Caco-2 (cell line): ENCODE measurements around the gene RNH1. TPM values are rescaled to one million over a fixed set of nuclear protein-coding genes. Genes with fewer than 3 reads are reported as not detected.
"Not testable (repeated sequence)": the region's sequence is repeated elsewhere in the genome, so short reads cannot be mapped to it uniquely, and the experiment has no call there.

Experiments
- BruUV-seq: library from RNA; stranded (reverse); fragments of 400-500 nt; replicated peaks from 2 replicates; lab custom pipeline; 2021; lab: Mats Ljungman, UMichigan
- CTCF ChIA-PET: fragments of 300-600 bp; sonication (Branson Sonifier 250); formaldehyde crosslinking; loops from one replicate; lab custom pipeline; 2022; ENCODE audit warnings: antibody characterized with exemption; lab: Charles Lee
- POLR2A ChIA-PET: fragments of 300-600 bp; sonication (Branson Sonifier 250); formaldehyde crosslinking; loops from one replicate; lab custom pipeline; 2022; ENCODE audit warnings: antibody characterized with exemption; lab: Charles Lee
- DNase-seq, 2 experiments: peaks; one replicate each; pipeline versions ENCODE4 v3.0.0 to v3.0.0-alpha.2; 2020 to 2022
- H3K27me3 ChIP-seq: replicated peaks from 2 replicates; pipeline ENCODE4 v1.6.0; 2011; ENCODE audit warnings: low read length; ENCODE audit not compliant: control insufficient read depth, insufficient read depth
- H3K36me3 ChIP-seq: 2 replicates; pipeline ENCODE4 v1.5.1; 2011; ENCODE audit warnings: low read length; ENCODE audit not compliant: control insufficient read depth, insufficient read depth
- H3K4me1 ChIP-seq: fragments of 250-450 bp; sonication (Bioruptor Pico); 2 replicates; pipeline ENCODE4 v1.5.1; 2020; ENCODE audit warnings: mild to moderate bottlenecking
- H3K4me3 ChIP-seq: 2 replicates; pipeline ENCODE4 v1.5.1; 2011; ENCODE audit warnings: low read depth, mild to moderate bottlenecking, control low read depth, low read length
- H3K9me3 ChIP-seq: fragments of 250-450 bp; sonication (Bioruptor Pico); 2 replicates; pipeline ENCODE4 v1.5.1; 2020; ENCODE audit warnings: mild to moderate bottlenecking, moderate library complexity
- H3K27ac Mint-ChIP-seq: one replicate; pipeline ENCODE4 v1.8.0; 2022; ENCODE audit warnings: mixed read lengths; ENCODE audit not compliant: unreplicated experiment
- H3K27me3 Mint-ChIP-seq: one replicate; pipeline ENCODE4 v1.8.0; 2022; ENCODE audit warnings: mixed read lengths; ENCODE audit not compliant: insufficient read depth, unreplicated experiment
- H3K36me3 Mint-ChIP-seq: one replicate; pipeline ENCODE4 v1.8.0; 2022; ENCODE audit warnings: mild to moderate bottlenecking, mixed read lengths; ENCODE audit not compliant: insufficient read depth, unreplicated experiment
- H3K4me1 Mint-ChIP-seq: one replicate; pipeline ENCODE4 v1.8.0; 2022; ENCODE audit warnings: low read depth, mixed read lengths; ENCODE audit not compliant: unreplicated experiment
- H3K4me3 Mint-ChIP-seq: one replicate; pipeline ENCODE4 v1.8.0; 2022; ENCODE audit warnings: mild to moderate bottlenecking, moderate library complexity, mixed read lengths; ENCODE audit not compliant: unreplicated experiment
- H3K9me3 Mint-ChIP-seq: one replicate; pipeline ENCODE4 v1.8.0; 2022; ENCODE audit warnings: mixed read lengths; ENCODE audit not compliant: unreplicated experiment
- intact Hi-C: fragments of 100-400 bp; cut with micrococcal nuclease; formaldehyde crosslinking; loops from one replicate; pipeline ENCODE4 v1.10.0; 2022; ENCODE audit not compliant: unreplicated experiment
- total RNA-seq: library from RNA; stranded (reverse); gene quantifications from 2 replicates; pipeline ENCODE4 v1.2.3, GENCODE V29; 2022
- TF ChIP-seq, protein P1 (sequence below), 2 experiments: fragments of 200-600 bp in 1 of 2; IDR thresholded peaks; 1 replicate in 1 of 2; 2 replicates in 1 of 2; pipeline versions ENCODE4 v1.5.1 to v1.8.0; 2011 to 2022; ENCODE audit warnings: antibody characterized with exemption in 1 of 2, control low read depth in 1 of 2, inconsistent platforms in 1 of 2, low read depth in 1 of 2, low read length in 1 of 2, mild to moderate bottlenecking in 1 of 2, moderate library complexity in 1 of 2; ENCODE audit not compliant: insufficient read depth in 1 of 2, severe bottlenecking in 1 of 2, unreplicated experiment in 1 of 2

RNH1 gene
- total RNA-seq, 1 experiment from 2014 or later: 136 TPM

DNA sequence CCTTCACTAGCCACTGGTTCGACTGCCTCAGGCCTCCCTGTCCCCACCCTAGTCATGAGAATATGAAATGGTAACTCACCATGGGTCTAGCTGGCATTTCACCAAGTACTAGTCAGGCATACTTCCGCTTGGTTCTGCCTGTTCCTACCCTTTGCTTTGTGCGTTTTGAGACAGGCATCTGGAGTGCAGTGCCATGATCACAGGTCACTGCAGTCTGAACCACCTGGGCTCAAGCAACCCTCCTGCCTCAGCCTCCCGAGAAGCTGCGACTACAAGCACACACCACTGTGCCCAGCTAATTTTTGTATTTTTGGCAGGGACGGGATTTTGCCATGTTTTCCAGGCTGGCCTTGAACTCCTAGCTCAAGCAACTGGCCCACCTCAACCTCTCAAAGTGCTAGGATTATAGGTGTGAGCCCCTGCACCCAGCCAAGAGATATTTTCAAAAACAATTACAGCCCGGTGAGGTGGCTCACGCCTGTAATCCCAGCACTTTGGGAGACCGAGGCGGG, 14.2 kb upstream of the RNH1 start:
- Mint-ChIP-seq H3K4me1 (no peaks in the 10 kb centered on the region), H3K36me3 (peaks cover 19% of the 10 kb centered on the region), H3K27me3 (no peaks in the 10 kb centered on the region), H3K4me3 (no peak overlapping the region), H3K9me3 (peaks cover 6% of the 10 kb centered on the region), H3K27ac (no peak overlapping the region)
- Histone ChIP-seq H3K4me1 (peaks cover 10% of the 10 kb centered on the region), H3K4me3 (no peak overlapping the region), H3K27me3 (no peaks in the 10 kb centered on the region), H3K36me3 (no peaks in the 10 kb centered on the region), H3K9me3 (peaks cover 6% of the 10 kb centered on the region; the same call in 1 of the 2 replicates)
- TF ChIP-seq, protein P1, sequence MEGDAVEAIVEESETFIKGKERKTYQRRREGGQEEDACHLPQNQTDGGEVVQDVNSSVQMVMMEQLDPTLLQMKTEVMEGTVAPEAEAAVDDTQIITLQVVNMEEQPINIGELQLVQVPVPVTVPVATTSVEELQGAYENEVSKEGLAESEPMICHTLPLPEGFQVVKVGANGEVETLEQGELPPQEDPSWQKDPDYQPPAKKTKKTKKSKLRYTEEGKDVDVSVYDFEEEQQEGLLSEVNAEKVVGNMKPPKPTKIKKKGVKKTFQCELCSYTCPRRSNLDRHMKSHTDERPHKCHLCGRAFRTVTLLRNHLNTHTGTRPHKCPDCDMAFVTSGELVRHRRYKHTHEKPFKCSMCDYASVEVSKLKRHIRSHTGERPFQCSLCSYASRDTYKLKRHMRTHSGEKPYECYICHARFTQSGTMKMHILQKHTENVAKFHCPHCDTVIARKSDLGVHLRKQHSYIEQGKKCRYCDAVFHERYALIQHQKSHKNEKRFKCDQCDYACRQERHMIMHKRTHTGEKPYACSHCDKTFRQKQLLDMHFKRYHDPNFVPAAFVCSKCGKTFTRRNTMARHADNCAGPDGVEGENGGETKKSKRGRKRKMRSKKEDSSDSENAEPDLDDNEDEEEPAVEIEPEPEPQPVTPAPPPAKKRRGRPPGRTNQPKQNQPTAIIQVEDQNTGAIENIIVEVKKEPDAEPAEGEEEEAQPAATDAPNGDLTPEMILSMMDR (IDR thresholded peaks at IDR 0.05; ENCODE audit: insufficient read depth in 1 of 2, low read depth in 1 of 2, low read length in 1 of 2, severe bottlenecking in 1 of 2, unreplicated experiment in 1 of 2): no peak
- DNase-seq: no peak
- CTCF ChIA-PET: no interaction called here
- POLR2A ChIA-PET: no interaction called here
- no TSS peak for BruUV-seq
- intact Hi-C loops: no loop called here

DNA sequence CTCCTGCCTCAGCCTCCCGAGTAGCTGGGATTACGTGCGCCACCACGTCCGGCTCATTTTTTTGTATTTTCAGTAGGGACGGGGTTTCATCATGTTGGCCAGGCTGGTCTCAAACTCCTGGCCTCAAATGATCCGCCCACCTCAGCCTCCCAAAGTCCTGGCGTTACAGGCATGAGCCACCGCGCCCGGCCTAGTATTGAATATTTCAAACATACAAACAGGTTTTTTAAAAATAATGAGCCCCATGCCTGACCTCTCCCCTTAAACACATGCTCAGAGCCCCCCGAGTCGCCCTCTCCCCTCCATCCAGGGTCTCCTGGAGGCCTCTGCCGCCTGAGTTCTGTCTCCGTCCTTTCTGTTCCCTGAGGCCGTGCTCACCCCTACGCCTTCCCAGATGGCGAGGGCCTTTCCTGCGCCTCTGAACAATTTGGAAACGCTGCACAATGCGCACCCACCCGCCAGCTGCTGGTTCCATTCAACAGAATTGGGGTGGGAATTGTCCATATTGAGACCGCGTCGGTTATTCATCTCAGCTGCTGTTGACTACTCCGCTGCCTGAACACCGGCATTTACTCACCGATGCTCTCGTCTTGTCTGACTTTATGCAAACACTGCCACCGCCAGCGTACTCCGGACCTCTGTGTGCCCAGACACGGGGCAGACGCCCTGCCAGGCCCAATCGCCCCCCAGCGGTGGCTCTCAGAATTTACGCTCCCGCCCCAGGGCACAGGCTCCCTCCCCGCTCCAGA, 13.6 kb upstream of the RNH1 start:
- POLR2A ChIA-PET: no interaction called here
- Mint-ChIP-seq H3K27me3 (no peaks in the 10 kb centered on the region), H3K4me1 (no peaks in the 10 kb centered on the region), H3K9me3 (peaks cover 12% of the 10 kb centered on the region), H3K27ac (no peak overlapping the region), H3K36me3 (peaks cover 19% of the 10 kb centered on the region), H3K4me3 (no peak overlapping the region)
- CTCF ChIA-PET: no interaction called here
- Histone ChIP-seq H3K4me1 (peaks cover 10% of the 10 kb centered on the region), H3K27me3 (no peaks in the 10 kb centered on the region), H3K36me3 (no peaks in the 10 kb centered on the region), H3K9me3 (peaks cover 6% of the 10 kb centered on the region; the same call in 1 of the 2 replicates), H3K4me3 (no peak overlapping the region)
- DNase-seq: no peak
- intact Hi-C loops: no loop called here
- BruUV-seq: no TSS peak
- TF ChIP-seq, protein P1 (IDR thresholded peaks at IDR 0.05; ENCODE audit: insufficient read depth in 1 of 2, low read depth in 1 of 2, low read length in 1 of 2, severe bottlenecking in 1 of 2, unreplicated experiment in 1 of 2): no peak

DNA sequence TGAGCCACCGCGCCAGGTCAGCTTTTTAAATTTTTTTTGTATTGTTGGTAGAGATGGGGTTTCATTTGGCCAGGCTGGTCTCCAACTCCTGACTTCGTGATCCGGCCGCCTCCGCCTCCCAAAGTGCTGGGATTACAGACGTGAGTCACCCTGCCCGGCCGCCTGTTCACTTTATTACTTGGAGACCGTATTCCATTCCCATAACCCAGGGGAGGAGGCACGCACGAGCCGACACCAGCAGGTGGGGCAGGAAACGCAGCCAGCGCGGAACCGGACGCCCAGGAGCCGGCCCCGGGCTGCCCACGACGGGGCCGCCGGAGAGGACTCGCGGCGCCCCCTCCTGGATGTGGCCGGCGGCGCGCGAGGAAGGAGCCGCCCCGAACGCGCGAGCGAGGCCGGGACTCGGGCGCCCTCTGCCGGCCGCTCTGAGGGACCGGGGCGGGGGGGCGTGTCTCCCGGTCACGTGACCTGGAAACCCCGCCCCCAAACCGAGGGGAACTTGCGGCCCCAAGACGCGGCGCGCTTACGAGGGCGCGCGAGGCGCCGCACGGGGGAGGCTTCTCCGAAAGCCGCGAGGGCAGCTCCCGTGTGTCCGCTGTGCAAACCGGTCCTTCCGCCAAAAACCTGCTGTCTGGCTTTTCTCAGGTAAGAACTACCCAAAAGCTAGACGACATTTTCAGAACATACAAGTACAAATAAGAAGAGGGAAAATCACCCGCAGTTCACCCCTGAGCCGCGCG, 11.6 kb upstream of the RNH1 start:
- Mint-ChIP-seq H3K27me3 (no peaks in the 10 kb centered on the region), H3K27ac (peak overlapping the region; percentile 81), H3K9me3 (peaks cover 15% of the 10 kb centered on the region), H3K4me3 (peak overlapping the region; percentile 68), H3K4me1 (no peaks in the 10 kb centered on the region), H3K36me3 (peaks cover 18% of the 10 kb centered on the region)
- H3K9me3 ChIP-seq: peaks cover 6% of the 10 kb centered on the region; the same call in 1 of the 2 replicates
- TF ChIP-seq, protein P1 (IDR thresholded peaks at IDR 0.05; ENCODE audit: insufficient read depth in 1 of 2, low read depth in 1 of 2, low read length in 1 of 2, severe bottlenecking in 1 of 2, unreplicated experiment in 1 of 2): peak; percentile 52 to 86
- BruUV-seq: no TSS peak
- H3K4me3 ChIP-seq: peak overlapping the region; percentile 26
- DNase-seq: peak; percentile 93 to 94
- peaks cover 10% of the 10 kb centered on the region for H3K4me1 ChIP-seq
- ChIA-PET CTCF (interaction anchor here (0.6 kb wide), 2 partner anchors 135 to 1019 kb away, joined by 3 read pairs; no protein-coding TSS in a partner anchor), POLR2A (no interaction called here)
- H3K36me3 ChIP-seq: no peaks in the 10 kb centered on the region
- intact Hi-C loops: loop anchor here (2.0 kb wide), 1 partner anchor 68 kb away; the partner anchor contains the start of gene PTDSS2
- H3K27me3 ChIP-seq: no peaks in the 10 kb centered on the region

DNA sequence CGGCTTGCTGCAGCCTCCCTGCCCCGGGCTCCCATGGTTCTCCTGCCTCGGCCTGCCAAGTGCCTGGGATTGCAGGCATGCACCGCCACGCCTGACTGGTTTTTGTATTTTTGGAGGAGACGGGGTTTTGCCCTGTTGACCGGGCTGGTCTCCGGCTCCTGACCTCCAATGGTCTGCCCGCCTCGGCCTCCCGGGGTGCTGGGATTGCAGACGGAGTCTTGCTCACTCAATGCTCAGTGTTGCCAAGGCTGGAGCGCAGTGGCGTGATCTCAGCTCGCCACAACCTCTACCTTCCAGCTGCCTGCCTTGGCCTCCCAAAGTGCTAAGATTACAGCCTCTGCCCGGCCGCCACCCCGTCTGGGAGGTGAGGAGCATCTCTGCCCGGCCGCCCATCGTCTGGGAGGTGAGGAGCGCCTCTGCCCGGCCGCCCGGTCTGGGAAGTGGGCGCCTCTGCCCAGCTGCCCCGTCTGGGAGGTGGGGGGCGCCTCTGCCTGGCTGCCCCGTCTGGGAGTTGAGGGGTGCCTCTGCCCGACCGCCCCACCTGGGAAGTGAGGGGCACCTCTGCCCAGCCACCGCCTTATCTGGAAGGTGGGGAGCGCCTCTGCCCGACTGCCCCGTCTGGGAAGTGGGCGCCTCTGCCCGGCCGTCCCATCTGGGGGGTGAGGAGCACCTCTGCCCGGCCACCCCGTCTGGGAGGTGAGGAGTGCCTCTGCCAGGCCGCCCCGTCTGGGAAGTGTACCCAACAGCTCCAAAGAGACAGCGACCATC, 10.1 kb upstream of the RNH1 start:
- intact Hi-C loops, CTCF ChIA-PET: not testable (repeated sequence)
- peaks cover 18% of the 10 kb centered on the region for H3K36me3 Mint-ChIP-seq

More for the DNA sequence above, 10.1 kb upstream of the RNH1 start:
- Mint-ChIP-seq H3K9me3 (peaks cover 15% of the 10 kb centered on the region), H3K4me3 (peak overlapping the region; percentile 68), H3K27ac (peak overlapping the region; percentile 81)
- H3K4me1 Mint-ChIP-seq, H3K27me3 Mint-ChIP-seq, H3K27me3 ChIP-seq, H3K36me3 ChIP-seq, POLR2A ChIA-PET, H3K9me3 ChIP-seq, BruUV-seq, H3K4me3 ChIP-seq: not testable (repeated sequence)
- H3K4me1 ChIP-seq: peaks cover 10% of the 10 kb centered on the region
- DNase-seq: peak in 1 of 2 experiments; percentile 38
